CD4-positive, alpha-beta T cell (primary cell): Measurements from ENCODE around the gene SND1. TPM values are rescaled to one million over a fixed set of nuclear protein-coding genes. Genes with fewer than 3 reads are reported as not detected.

Source experiments
- ATAC-seq: fragments of 200-7000 bp; cut with Tn5 transposase; one replicate; pipeline ENCODE4 v1.10.0; 2022; ENCODE audit warnings: mild to moderate bottlenecking; ENCODE audit not compliant: poor library complexity
- CTCF ChIA-PET: fragments of 350-600 bp; sonication (Branson Sonifier 250); formaldehyde crosslinking; loops from one replicate; lab custom pipeline; 2021; ENCODE audit warnings: antibody characterized with exemption, inconsistent platforms; lab: Charles Lee
- POLR2A ChIA-PET: fragments of 350-600 bp; sonication (Branson Sonifier 250); formaldehyde crosslinking; loops from one replicate; lab custom pipeline; 2021; ENCODE audit warnings: antibody characterized with exemption, inconsistent platforms; lab: Charles Lee
- DNase-seq, 14 experiments: peaks; one replicate each; pipeline ENCODE4 v3.0.0-alpha.2; 2013 to 2020; ENCODE audit warnings: mixed read lengths in 2 of 14
- H3K27ac ChIP-seq, 2 donors: one replicate each; pipeline versions ENCODE4 v1.5.1 to v1.7.0; 2013; ENCODE audit warnings: low read length in 2 of 2, low read depth in 1 of 2, mild to moderate bottlenecking in 1 of 2
- H3K27me3 ChIP-seq, 2 experiments: 1 replicate in 1 of 2; 2 replicates in 1 of 2; pipeline versions ENCODE4 v1.6.1 to v1.7.0; 2013; ENCODE audit warnings: low read length in 2 of 2, control low read depth in 1 of 2, mild to moderate bottlenecking in 1 of 2, moderate library complexity in 1 of 2; ENCODE audit not compliant: insufficient read depth in 2 of 2, control insufficient read depth in 1 of 2
- H3K36me3 ChIP-seq: one replicate; pipeline ENCODE4 v1.6.1; 2013; ENCODE audit warnings: low read length, control low read depth; ENCODE audit not compliant: insufficient read depth
- H3K4me1 ChIP-seq: one replicate; pipeline ENCODE4 v1.6.1; 2013; ENCODE audit warnings: low read length, control low read depth; ENCODE audit not compliant: insufficient read depth
- H3K4me3 ChIP-seq: one replicate; pipeline ENCODE4 v1.5.1; 2013; ENCODE audit warnings: mild to moderate bottlenecking, low read length, moderate library complexity
- H3K9me3 ChIP-seq, 2 experiments: 1 replicate in 1 of 2; 2 replicates in 1 of 2; pipeline versions ENCODE4 v1.6.1 to v1.7.0; 2013; ENCODE audit warnings: low read length in 2 of 2, mild to moderate bottlenecking in 2 of 2, control low read depth in 1 of 2, moderate library complexity in 1 of 2; ENCODE audit not compliant: control insufficient read depth in 1 of 2, insufficient read depth in 1 of 2
- H3K27ac Mint-ChIP-seq: one replicate; pipeline ENCODE4 v1.8.0; 2020; ENCODE audit warnings: mixed read lengths
- H3K27me3 Mint-ChIP-seq: one replicate; pipeline ENCODE4 v1.8.0; 2021; ENCODE audit warnings: mixed read lengths
- H3K36me3 Mint-ChIP-seq: one replicate; pipeline ENCODE4 v1.8.0; 2021; ENCODE audit warnings: low read depth, mixed read lengths
- H3K4me1 Mint-ChIP-seq: one replicate; pipeline ENCODE4 v1.8.0; 2021; ENCODE audit warnings: low read depth, mixed read lengths
- H3K4me3 Mint-ChIP-seq: one replicate; pipeline ENCODE4 v1.8.0; 2020; ENCODE audit warnings: mild to moderate bottlenecking, mixed read lengths
- H3K9me3 Mint-ChIP-seq: one replicate; pipeline ENCODE4 v1.8.0; 2020; ENCODE audit warnings: mixed read lengths
- intact Hi-C, 2 experiments: fragments of 100-400 bp; cut with DNase I in 1 of 2; cut with micrococcal nuclease in 1 of 2; formaldehyde crosslinking; loops; one replicate each; pipeline versions ENCODE4 v1.15.1 to v1.9.0; 2023 to 2025; cut with DNase I, micrococcal nuclease
- total RNA-seq, 174 experiments: library from RNA in 2 of 174; stranded (reverse) in 2 of 174; gene quantifications; one replicate each; pipeline ENCODE4 v1.2.3 and lab custom pipeline; 2021 to 2026
- TF ChIP-seq, protein P1 (sequence below): fragments of 200-600 bp; IDR thresholded peaks from one replicate; pipeline ENCODE4 v1.8.0; 2022; ENCODE audit warnings: antibody characterized with exemption, mild to moderate bottlenecking

The SND1 gene
- total RNA-seq, 2 experiments from 2014 or later: 104 to 113 TPM

DNA sequence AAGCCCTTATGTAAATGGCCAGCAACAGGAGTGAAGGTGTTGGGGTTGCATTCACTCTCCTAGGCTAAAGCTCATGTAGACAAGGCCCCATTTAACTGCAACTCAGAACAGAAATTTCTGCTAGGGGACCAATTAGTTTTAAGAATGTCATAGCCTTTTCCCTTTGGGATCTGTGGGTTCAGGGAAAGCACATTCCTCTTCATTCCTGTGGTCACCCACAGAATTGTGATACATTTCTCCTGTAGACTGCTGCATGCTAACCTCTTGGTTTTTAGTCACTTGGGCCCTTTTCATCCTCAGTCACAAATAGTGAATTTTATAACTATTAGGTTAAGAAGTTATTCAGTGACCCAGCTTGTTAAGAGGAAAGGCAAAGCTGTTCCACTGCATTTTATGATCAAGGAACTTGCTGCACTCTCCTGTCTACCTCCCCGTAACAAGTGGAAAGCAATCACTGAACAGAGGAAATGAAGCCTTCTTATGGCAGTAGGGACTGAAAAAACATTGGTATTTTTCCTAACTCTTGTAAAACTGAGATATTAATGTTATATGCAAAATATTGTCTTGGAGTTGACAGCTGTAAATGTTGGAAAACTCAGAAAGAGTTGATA lies 124.9 kb downstream of the SND1 start:
- POLR2A ChIA-PET: interaction anchor here (0.7 kb wide), 1 partner anchor 70 kb away, joined by 3 read pairs; no protein-coding TSS in a partner anchor
- DNase-seq (no peak), ATAC-seq (no peak)
- no peak overlapping the region for H3K4me3 ChIP-seq
- intact Hi-C loops: no loop called here
- no peaks in the 10 kb centered on the region for H3K36me3 ChIP-seq
- peaks cover 29% of the 10 kb centered on the region for H3K4me1 Mint-ChIP-seq
- H3K27me3 ChIP-seq: no peaks in the 10 kb centered on the region
- no peaks in the 10 kb centered on the region for H3K9me3 Mint-ChIP-seq
- H3K4me3 Mint-ChIP-seq: no peak overlapping the region
- H3K27ac ChIP-seq: no peak overlapping the region
- H3K27ac Mint-ChIP-seq: no peak overlapping the region
- H3K36me3 Mint-ChIP-seq: no peaks in the 10 kb centered on the region
- H3K9me3 ChIP-seq: no peaks in the 10 kb centered on the region
- TF ChIP-seq, protein P1, sequence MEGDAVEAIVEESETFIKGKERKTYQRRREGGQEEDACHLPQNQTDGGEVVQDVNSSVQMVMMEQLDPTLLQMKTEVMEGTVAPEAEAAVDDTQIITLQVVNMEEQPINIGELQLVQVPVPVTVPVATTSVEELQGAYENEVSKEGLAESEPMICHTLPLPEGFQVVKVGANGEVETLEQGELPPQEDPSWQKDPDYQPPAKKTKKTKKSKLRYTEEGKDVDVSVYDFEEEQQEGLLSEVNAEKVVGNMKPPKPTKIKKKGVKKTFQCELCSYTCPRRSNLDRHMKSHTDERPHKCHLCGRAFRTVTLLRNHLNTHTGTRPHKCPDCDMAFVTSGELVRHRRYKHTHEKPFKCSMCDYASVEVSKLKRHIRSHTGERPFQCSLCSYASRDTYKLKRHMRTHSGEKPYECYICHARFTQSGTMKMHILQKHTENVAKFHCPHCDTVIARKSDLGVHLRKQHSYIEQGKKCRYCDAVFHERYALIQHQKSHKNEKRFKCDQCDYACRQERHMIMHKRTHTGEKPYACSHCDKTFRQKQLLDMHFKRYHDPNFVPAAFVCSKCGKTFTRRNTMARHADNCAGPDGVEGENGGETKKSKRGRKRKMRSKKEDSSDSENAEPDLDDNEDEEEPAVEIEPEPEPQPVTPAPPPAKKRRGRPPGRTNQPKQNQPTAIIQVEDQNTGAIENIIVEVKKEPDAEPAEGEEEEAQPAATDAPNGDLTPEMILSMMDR: no peak
- CTCF ChIA-PET: interaction anchor here (1.1 kb wide), 1 partner anchor 14 kb away, joined by 4 read pairs; no protein-coding TSS in a partner anchor
- H3K4me1 ChIP-seq: no peaks in the 10 kb centered on the region
- H3K27me3 Mint-ChIP-seq: no peaks in the 10 kb centered on the region

DNA sequence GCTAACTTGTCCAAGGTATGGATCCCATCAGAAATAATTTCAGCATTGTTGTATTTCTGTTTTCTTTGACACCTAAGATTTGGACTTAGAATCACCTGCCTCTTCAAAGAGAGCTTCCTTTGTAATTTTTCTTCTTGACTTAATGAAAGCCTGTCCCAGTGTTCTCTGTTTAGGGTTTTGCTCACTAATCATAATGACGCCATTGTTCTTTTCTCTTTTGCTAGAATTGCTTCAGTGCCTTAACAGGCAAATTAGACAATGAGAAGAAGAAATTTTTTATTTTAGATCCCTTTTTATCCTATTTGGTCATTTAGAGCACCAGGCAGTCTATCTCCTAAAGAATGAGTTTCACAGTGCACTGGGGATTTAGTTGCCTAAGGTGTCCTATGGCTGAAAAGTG lies 128.5 kb downstream of the SND1 start:
- H3K27me3 ChIP-seq: no peaks in the 10 kb centered on the region
- CTCF ChIA-PET: no interaction called here
- DNase-seq (no peak), ATAC-seq (no peak)
- H3K4me3 Mint-ChIP-seq: no peak overlapping the region
- POLR2A ChIA-PET: no interaction called here
- peaks cover 52% of the 10 kb centered on the region for H3K4me1 Mint-ChIP-seq
- H3K36me3 Mint-ChIP-seq: no peaks in the 10 kb centered on the region
- H3K27ac ChIP-seq: no peak overlapping the region
- TF ChIP-seq, protein P1: no peak
- H3K4me3 ChIP-seq: no peak overlapping the region
- no peak overlapping the region for H3K27ac Mint-ChIP-seq
- intact Hi-C loops: no loop called here
- no peaks in the 10 kb centered on the region for H3K36me3 ChIP-seq
- H3K9me3 ChIP-seq: no peaks in the 10 kb centered on the region
- no peaks in the 10 kb centered on the region for H3K4me1 ChIP-seq
- H3K27me3 Mint-ChIP-seq: no peaks in the 10 kb centered on the region
- no peaks in the 10 kb centered on the region for H3K9me3 Mint-ChIP-seq

DNA sequence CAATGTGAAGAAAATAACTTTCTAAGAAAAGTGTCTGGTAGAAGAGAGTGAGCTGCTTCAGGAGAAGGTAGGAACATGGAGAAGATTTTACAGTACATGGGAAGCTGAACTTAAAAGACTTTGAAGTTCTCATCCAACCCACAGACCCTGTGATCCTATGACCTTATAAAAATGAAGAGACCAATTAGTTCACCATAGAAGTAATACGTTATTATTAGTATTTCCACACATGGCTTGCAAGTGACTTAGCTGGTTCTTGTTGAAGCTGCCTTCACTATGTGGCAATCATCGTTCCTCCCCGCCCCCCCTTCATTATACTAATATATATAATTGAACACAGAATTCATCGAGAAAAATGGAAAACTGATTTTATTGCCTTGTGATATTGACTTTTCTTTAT lies 129.1 kb downstream of the SND1 start:
- ATAC-seq (no peak), DNase-seq (no peak)
- Mint-ChIP-seq H3K4me1 (peaks cover 58% of the 10 kb centered on the region), H3K27ac (no peak overlapping the region), H3K36me3 (no peaks in the 10 kb centered on the region), H3K4me3 (no peak overlapping the region), H3K9me3 (no peaks in the 10 kb centered on the region), H3K27me3 (no peaks in the 10 kb centered on the region)
- Histone ChIP-seq H3K36me3 (no peaks in the 10 kb centered on the region), H3K9me3 (no peaks in the 10 kb centered on the region), H3K27ac (no peak overlapping the region), H3K4me3 (no peak overlapping the region), H3K27me3 (no peaks in the 10 kb centered on the region), H3K4me1 (no peaks in the 10 kb centered on the region)
- TF ChIP-seq, protein P1: no peak
- ChIA-PET CTCF (no interaction called here), POLR2A (no interaction called here)
- intact Hi-C loops: no loop called here
